ENCODE results near the gene CADM2. TPM values are rescaled to one million over a fixed set of nuclear protein-coding genes. Genes with fewer than 3 reads are reported as not detected.

CADM2 gene
- total RNA-seq, 1 experiment from 2014 or later: not detected

- Mint-ChIP-seq H3K27ac (ENCODE audit: low read depth, unreplicated experiment) (no peak overlapping the region), H3K9me3 (ENCODE audit: unreplicated experiment) (peaks cover 29% of the 10 kb centered on the region), H3K36me3 (ENCODE audit: insufficient read depth, unreplicated experiment) (peaks cover 6% of the 10 kb centered on the region), H3K27me3 (ENCODE audit: insufficient read depth, unreplicated experiment) (no peaks in the 10 kb centered on the region), H3K4me3 (ENCODE audit: unreplicated experiment) (no peak overlapping the region), H3K4me1 (ENCODE audit: insufficient read depth, unreplicated experiment) (no peaks in the 10 kb centered on the region)
- ChIA-PET POLR2A (interaction anchor here (0.6 kb wide), 1 partner anchor 40 kb away, joined by 3 read pairs; no protein-coding TSS in a partner anchor), CTCF (interaction anchor here (0.7 kb wide), 1 partner anchor 928 kb away, joined by 3 read pairs; no protein-coding TSS in a partner anchor)
- no peak for DNase-seq (ENCODE audit: unreplicated experiment)
- intact Hi-C loops (cut with micrococcal nuclease): no loop called here
- no TSS peak for BruUV-seq (replicated peaks)
- TF ChIP-seq CTCF (IDR thresholded peaks at IDR 0.05; ENCODE audit: unreplicated experiment): no peak
Measured at GRCh38 chr3:86109434-86109833, 1150.6 kb downstream of the CADM2 start.

Small RNAs within 50 kb of the gene (microRNA-seq; reads per million reads assigned to microRNA genes)
- not detected for gene MIR5688

Measured in MCF 10A (cell line).